Neural progenitor cell (in vitro differentiated cells): ENCODE data around the gene CENPH.

Source experiments
- CTCF ChIP-seq: fragments of 200-600 bp; sonication (generic); IDR thresholded peaks from 2 replicates; pipeline ENCODE4 v1.5.1; 2017; ENCODE audit warnings: antibody characterized with exemption, mild to moderate bottlenecking
- EZH2 ChIP-seq: fragments of 200-600 bp; sonication (generic); IDR thresholded peaks from 2 replicates; pipeline ENCODE4 v1.6.1; 2017; ENCODE audit warnings: antibody characterized with exemption, mild to moderate bottlenecking, moderate library complexity
- EZH2phosphoT487 ChIP-seq: fragments of 200-600 bp; sonication (generic); IDR thresholded peaks from 2 replicates; pipeline ENCODE4 v1.6.1; 2017; ENCODE audit warnings: antibody characterized with exemption

GRCh38 chr5:69242215-69242927, 53.0 kb downstream of the CENPH start:
- TF ChIP-seq CTCF (no peak), EZH2 (no peak), EZH2phosphoT487 (no peak)
